ENCODE measurements around the gene NBPF11. TPM values are rescaled to one million over a fixed set of nuclear protein-coding genes. Genes with fewer than 3 reads are reported as not detected.
"Not testable (repeated sequence)": the region's sequence is repeated elsewhere in the genome, so short reads cannot be mapped to it uniquely, and the experiment has no call there.

The NBPF11 gene
- total RNA-seq, 2 experiments from 2014 or later: 13.7 to 14.3 TPM

GRCh38 chr1:148160343-148161052 lies 8.4 kb upstream of the NBPF11 start:
- Mint-ChIP-seq H3K27ac (no peak overlapping the region), H3K36me3 (no peaks in the 10 kb centered on the region), H3K4me1 (peaks cover 6% of the 10 kb centered on the region), H3K9me3 (no peaks in the 10 kb centered on the region), H3K27me3 (peaks cover 32% of the 10 kb centered on the region), H3K4me3 (no peak overlapping the region)
- POLR2A ChIA-PET: no interaction called here
- DNase-seq (no peak), ATAC-seq (ENCODE audit: low read depth) (no peak)

- Mint-ChIP-seq H3K4me3 (no peak overlapping the region), H3K4me1 (peaks cover 6% of the 10 kb centered on the region), H3K9me3 (no peaks in the 10 kb centered on the region), H3K27ac (no peak overlapping the region), H3K36me3 (no peaks in the 10 kb centered on the region), H3K27me3 (peaks cover 29% of the 10 kb centered on the region)
- POLR2A ChIA-PET: no interaction called here
- no peak for ATAC-seq (ENCODE audit: low read depth)
- DNase-seq: no peak
Measured at GRCh38 chr1:148160048-148160342, 7.9 kb upstream of the NBPF11 start.

- Mint-ChIP-seq H3K9me3 (no peaks in the 10 kb centered on the region), H3K36me3 (no peaks in the 10 kb centered on the region), H3K27ac (no peak overlapping the region), H3K4me3 (peak overlapping the region; percentile 6), H3K4me1 (peaks cover 6% of the 10 kb centered on the region), H3K27me3 (peaks cover 24% of the 10 kb centered on the region)
- POLR2A ChIA-PET: no interaction called here
- no peak for ATAC-seq (ENCODE audit: low read depth)
- DNase-seq: no peak
Measured at GRCh38 chr1:148158341-148159003, 6.4 kb upstream of the NBPF11 start.

- H3K36me3 Mint-ChIP-seq; H3K4me1 Mint-ChIP-seq; H3K9me3 Mint-ChIP-seq; POLR2A ChIA-PET; ATAC-seq (ENCODE audit: low read depth); DNase-seq; H3K27ac Mint-ChIP-seq: not testable (repeated sequence)
- Mint-ChIP-seq H3K27me3 (peaks cover 24% of the 10 kb centered on the region), H3K4me3 (peak overlapping the region; percentile 6)
Measured at GRCh38 chr1:148157803-148158202, 5.7 kb upstream of the NBPF11 start.

DNA sequence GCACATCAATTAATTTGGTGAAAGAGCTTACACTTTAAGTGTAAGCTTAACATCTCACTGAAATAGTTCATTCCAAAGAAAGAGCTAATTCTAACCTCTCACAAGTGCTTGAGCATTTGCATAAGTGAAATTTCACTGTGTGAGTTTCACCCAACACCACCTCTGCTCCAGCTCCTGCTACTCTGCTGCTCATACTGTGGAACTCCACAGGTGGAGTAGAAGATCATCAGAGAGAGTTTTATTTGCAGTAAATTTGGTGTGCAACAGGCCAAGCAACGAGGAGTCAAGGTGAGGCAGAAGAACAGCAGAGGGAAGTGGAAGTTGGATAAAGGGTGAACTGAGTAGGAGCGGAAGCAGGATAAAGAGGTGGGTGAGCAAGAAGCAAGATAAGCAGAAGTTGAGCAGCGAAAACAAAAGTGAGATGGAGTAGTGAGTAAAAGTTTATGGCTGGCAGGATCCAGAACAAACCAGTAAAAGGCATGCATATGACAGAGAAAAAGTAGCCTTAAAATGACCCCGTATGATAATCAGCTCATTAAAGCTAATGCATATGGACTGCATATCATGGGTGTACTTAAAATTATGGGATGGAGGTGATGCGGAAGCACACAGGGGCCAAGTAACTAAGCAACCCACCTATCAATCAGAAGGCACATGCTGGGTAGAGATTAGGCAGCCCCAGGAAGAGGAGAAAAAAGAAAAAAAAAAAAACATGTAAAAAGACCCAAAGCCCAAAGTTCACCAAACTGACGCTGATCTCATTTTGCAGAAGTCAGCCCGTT lies 3.6 kb upstream of the NBPF11 start:
- DNase-seq; POLR2A ChIA-PET; H3K36me3 Mint-ChIP-seq; ATAC-seq (ENCODE audit: low read depth); H3K9me3 Mint-ChIP-seq: not testable (repeated sequence)
- H3K4me3 Mint-ChIP-seq: peak overlapping the region; percentile 45
- peaks cover 11% of the 10 kb centered on the region for H3K4me1 Mint-ChIP-seq
- peaks cover 26% of the 10 kb centered on the region for H3K27me3 Mint-ChIP-seq
- peak overlapping the region; percentile 30 for H3K27ac Mint-ChIP-seq

- H3K27ac Mint-ChIP-seq: peak overlapping the region; percentile 72
- H3K4me1 Mint-ChIP-seq; DNase-seq; POLR2A ChIA-PET; H3K27me3 Mint-ChIP-seq; H3K36me3 Mint-ChIP-seq; ATAC-seq (ENCODE audit: low read depth); H3K9me3 Mint-ChIP-seq: not testable (repeated sequence)
- peak overlapping the region; percentile 73 for H3K4me3 Mint-ChIP-seq
Measured at GRCh38 chr1:148152795-148153194, 714 bp upstream of the NBPF11 start.

DNA sequence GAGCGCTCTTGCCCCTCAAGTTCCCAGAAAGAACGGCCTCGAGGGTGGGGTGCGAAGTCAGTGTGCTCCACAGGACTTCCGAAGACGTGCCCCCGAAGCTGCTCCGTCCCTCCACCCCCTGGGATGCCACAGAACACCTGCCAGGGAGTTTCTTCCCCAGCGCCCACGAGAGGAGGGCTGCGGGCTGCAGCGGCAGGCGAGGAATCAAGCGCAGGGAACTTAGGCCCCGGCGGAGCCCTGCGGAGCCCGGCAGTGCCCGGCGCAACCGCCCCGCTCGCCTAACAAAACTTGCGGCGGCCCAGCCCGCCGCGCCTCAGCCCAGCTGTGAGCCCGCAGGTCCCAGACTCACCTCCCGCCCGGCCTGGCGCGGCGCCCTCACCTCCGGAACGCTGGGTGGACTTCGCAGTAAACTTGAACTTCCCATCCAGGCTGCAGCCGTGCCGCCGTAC lies 686 bp downstream of the NBPF11 start:
- H3K36me3 Mint-ChIP-seq, H3K27me3 Mint-ChIP-seq, POLR2A ChIA-PET, H3K9me3 Mint-ChIP-seq, H3K4me1 Mint-ChIP-seq, H3K27ac Mint-ChIP-seq: not testable (repeated sequence)
- ATAC-seq (ENCODE audit: low read depth): peak; percentile 19
- peak; percentile 57 for DNase-seq
- H3K4me3 Mint-ChIP-seq: peak overlapping the region; percentile 92

DNA sequence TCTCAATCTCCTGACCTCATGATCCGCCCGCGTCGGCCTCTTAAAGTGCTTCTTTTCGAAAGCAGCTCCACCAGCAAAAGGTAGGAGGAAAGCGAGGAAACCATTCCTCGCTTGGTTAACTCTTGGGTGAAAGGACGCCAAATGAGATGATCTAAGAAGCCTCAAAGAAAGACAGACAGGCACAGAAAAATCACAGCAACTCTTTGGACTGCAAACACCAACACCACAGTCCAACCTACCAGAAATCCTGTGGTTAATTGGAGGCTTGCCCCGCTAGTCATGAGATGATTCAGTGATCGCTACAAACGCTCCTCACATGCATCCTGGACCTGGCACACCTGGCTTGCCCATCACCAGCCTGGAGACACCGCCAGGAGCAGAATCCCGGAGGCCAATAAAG lies 1.1 kb downstream of the NBPF11 start:
- H3K4me3 Mint-ChIP-seq: peak overlapping the region; percentile 92
- H3K27me3 Mint-ChIP-seq; H3K36me3 Mint-ChIP-seq; POLR2A ChIA-PET; H3K9me3 Mint-ChIP-seq; H3K4me1 Mint-ChIP-seq; DNase-seq; ATAC-seq (ENCODE audit: low read depth); H3K27ac Mint-ChIP-seq: not testable (repeated sequence)

DNA sequence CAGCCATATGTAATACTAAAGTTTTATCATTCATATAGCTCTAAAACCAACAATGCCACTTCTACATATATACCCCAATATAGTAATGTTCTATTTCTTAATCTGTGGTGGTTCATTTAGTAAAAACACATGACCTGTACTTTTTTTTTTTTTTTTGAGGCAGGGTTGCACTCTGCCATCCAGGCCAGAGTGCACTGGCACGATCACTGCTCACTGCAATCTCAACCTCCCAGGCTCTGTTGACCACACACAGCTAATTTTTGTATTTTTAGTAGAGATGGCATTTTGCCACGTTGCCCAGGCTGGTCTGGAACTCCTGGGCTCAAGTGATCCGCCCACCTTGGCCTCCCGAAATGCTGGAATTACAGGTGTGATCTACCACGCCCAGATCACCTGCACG lies 2.1 kb downstream of the NBPF11 start:
- H3K4me3 Mint-ChIP-seq; H3K27ac Mint-ChIP-seq; H3K4me1 Mint-ChIP-seq; H3K9me3 Mint-ChIP-seq; H3K36me3 Mint-ChIP-seq; H3K27me3 Mint-ChIP-seq; DNase-seq; ATAC-seq (ENCODE audit: low read depth); POLR2A ChIA-PET: not testable (repeated sequence)

DNA sequence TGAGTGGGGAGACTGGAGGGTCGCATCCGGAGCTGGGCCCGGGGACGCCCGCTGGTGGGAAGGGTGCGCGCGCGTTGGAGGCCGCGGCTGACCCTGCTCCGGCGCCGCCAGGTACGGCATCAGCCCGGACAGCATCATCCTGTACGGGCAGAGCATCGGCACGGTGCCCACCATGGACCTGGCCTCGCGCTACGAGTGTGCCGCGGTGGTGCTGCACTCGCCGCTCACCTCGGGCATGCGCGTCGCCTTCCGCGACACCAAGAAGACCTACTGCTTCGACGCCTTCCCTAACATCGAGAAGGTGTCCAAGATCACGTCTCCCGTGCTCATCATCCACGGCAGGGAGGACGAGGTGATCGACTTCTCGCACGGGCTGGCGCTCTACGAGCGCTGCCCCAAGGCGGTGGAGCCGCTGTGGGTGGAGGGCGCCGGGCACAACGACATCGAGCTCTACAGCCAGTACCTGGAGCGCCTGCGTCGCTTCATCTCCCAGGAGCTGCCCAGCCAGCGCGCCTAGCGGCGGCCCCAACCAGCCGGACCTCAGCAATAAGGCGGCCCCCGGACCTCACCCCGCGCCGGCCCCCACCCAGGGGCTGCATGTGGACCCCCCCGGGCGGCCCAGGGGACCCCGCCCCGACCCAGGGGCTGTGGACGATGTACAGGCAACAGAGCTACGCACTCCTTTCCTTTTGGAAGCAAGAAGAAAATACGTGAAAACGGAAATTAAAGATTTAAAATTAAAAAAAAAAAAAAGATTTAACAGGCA lies 2.8 kb downstream of the NBPF11 start:
- H3K4me3 Mint-ChIP-seq; ATAC-seq (ENCODE audit: low read depth); H3K27ac Mint-ChIP-seq; DNase-seq; H3K9me3 Mint-ChIP-seq; POLR2A ChIA-PET; H3K27me3 Mint-ChIP-seq; H3K4me1 Mint-ChIP-seq; H3K36me3 Mint-ChIP-seq: not testable (repeated sequence)

- H3K4me3 Mint-ChIP-seq; H3K27me3 Mint-ChIP-seq; DNase-seq; ATAC-seq (ENCODE audit: low read depth); H3K36me3 Mint-ChIP-seq; H3K4me1 Mint-ChIP-seq; H3K27ac Mint-ChIP-seq; POLR2A ChIA-PET; H3K9me3 Mint-ChIP-seq: not testable (repeated sequence)
Measured at GRCh38 chr1:148147052-148147838, 4.8 kb downstream of the NBPF11 start.

- H3K36me3 Mint-ChIP-seq; POLR2A ChIA-PET; H3K27ac Mint-ChIP-seq; H3K9me3 Mint-ChIP-seq; H3K4me3 Mint-ChIP-seq; H3K27me3 Mint-ChIP-seq; DNase-seq; ATAC-seq (ENCODE audit: low read depth); H3K4me1 Mint-ChIP-seq: not testable (repeated sequence)
Measured at GRCh38 chr1:148146191-148146997, 5.7 kb downstream of the NBPF11 start.
